NCI-H526 (cell line): ENCODE data around the gene PCSK5.
A peak's percentile ranks its signal among the peaks of the same experiment; 100 is the strongest.

ENCODE experiments used
- DNase-seq, 2 experiments: peaks; one replicate each; lab custom pipeline; 2025; lab: John Stamatoyannopoulos, UW

The PCSK5 gene

DNA sequence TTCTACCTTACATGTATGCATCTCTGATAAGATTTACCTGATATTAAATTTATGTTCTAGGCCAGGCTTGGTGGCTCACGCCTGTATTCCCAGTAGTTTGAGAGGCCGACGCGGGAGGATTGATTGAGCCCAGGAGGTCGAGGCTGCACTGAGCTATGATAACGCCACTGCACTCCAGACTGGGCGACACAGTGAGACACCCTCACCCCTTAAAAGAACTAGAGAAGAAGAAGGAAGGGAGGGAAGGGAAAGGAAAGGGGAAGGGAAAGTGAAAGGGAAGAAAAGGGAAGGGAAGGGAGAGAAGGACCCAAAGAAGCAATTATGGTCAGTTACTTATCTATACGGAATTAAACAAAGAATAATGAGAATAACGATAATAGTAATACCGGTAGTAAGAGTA lies 504.9 kb downstream of the PCSK5 start:
- DNase-seq: no peak

DNA sequence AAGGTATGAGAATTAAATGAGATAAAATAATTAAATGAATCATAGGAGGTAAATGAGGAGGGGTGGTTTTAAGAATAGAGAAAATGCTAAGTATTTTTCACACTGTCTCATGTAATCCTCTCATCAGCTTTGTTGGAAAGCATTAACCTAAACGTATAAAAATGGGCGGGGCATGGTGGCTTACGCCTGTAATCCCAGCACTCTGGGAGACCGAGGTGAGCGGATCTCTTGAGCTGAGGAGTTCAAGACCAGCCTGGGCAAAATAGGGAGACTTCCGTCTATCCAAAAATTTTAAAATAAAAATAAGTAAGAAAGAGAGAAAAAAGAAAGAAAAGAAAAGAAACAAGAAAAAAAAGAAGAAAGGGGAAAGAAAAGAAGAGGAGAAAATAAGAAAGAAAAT lies 505.7 kb downstream of the PCSK5 start:
- DNase-seq: no peak

- no peak for DNase-seq
These were observed 506.1 kb downstream of the PCSK5 start for GRCh38 chr9:76396597-76396996.

DNA sequence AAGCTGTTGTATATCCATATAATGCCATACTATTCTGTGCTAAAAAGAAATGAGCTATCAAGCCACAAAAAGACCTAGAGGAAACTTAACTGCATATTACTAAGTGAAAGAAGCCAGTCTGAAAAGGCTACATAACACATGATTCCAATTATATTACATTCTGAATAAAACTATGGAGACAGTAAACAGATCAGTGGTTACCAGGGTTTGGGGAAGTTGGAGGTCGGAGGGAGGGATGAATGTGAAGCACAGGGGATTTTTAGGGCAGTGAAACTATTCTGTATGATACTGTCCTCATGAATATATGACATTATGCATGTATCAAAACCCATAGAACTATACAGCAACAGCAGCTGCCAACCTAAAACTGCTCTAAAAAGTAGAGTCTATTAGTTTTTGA lies 509.4 kb downstream of the PCSK5 start:
- DNase-seq: no peak

DNA sequence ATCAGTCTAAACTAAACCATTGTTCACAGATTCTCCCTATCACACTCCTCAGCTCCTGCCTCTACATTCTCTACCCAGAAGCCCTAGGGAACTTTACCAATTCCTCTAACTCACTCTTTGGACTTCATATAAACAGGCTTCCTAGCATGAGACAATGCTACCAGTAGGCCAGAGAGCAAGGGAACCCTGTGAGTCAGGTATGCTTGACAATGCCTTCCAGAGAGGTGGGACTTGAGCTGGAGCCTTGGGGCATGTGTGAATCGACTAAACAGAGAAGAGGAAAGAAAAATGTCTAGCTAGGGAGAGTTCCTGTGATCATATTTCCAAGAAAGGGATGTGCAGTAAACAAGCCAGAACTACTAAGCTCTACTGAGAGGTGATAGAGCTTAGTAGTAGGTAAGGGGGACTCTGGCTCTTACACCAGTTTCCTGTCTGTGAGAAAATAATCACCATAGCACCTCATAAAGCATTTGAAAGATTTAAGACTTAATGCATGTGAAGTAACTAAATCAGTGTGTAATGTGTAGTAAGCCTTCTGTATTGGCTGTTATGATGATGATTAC lies 510.1 kb downstream of the PCSK5 start:
- no peak for DNase-seq

DNA sequence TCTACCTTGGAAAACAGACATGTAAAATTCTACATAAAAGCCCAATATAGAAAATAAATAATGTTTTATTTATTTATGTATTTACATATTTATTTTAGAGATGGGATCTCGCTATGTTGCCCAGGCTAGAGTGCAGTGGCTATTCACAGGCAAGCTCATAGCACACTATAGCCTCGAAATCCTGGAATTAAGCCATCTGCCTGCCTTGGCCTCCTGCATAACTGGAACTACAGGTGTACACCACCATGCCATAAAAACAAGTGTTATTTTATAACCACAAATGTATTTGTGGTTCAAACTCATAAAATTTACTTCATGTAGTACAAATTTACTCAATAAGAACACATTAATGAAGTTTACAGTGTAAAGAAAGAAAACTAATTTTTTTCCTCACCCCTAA lies 510.7 kb downstream of the PCSK5 start:
- no peak for DNase-seq

GRCh38 chr9:76401580-76402354 lies 511.3 kb downstream of the PCSK5 start:
- DNase-seq: peak in 1 of 2 experiments; percentile 0

GRCh38 chr9:76403352-76403751 lies 512.9 kb downstream of the PCSK5 start:
- DNase-seq: peak; percentile 15 to 37

GRCh38 chr9:76404401-76404800 lies 513.9 kb downstream of the PCSK5 start:
- no peak for DNase-seq

DNA sequence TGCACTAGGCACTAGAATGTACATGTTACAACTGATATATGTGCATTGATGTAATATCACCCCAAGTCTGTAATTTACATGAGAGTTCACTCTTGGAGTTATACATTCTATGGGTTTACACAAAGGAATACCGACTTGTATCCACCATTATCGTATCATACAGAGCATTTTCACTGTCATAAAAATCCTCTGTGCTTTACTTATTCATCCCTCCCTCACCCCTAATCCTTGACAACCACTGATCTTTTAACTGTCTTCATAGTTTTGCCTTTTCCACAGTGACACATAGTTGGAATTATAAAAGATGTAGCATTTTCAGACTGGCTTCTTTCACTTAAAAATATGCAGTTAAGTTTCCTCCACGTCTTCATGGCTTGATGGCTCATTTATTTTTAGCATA lies 514.9 kb downstream of the PCSK5 start:
- no peak for DNase-seq

GRCh38 chr9:76405868-76406267 lies 515.4 kb downstream of the PCSK5 start:
- DNase-seq: no peak
